Neural cell (in vitro differentiated cells): ENCODE data around the gene OR1N2.
"Not testable (repeated sequence)": the region's sequence is repeated elsewhere in the genome, so short reads cannot be mapped to it uniquely, and the experiment has no call there.

ENCODE experiments used
- CTCF ChIP-seq: fragments of 450-650 bp; IDR thresholded peaks from 2 replicates; pipeline ENCODE4 v1.5.1; 2014; ENCODE audit warnings: antibody characterized with exemption, mild to moderate bottlenecking, moderate library complexity; ENCODE audit not compliant: poor library complexity, severe bottlenecking
- EP300 ChIP-seq: fragments of 450-650 bp; conservative IDR thresholded peaks from 2 replicates; pipeline ENCODE4 v1.6.1; 2014; ENCODE audit warnings: antibody characterized with exemption, mild to moderate bottlenecking, moderate library complexity; ENCODE audit not compliant: poor library complexity, severe bottlenecking
- RAD21 ChIP-seq: fragments of 450-650 bp; conservative IDR thresholded peaks from 2 replicates; pipeline ENCODE4 v1.6.1; 2014; ENCODE audit warnings: antibody characterized with exemption, mild to moderate bottlenecking, moderate library complexity

- TF ChIP-seq EP300, CTCF, RAD21: not testable (repeated sequence)
Measured at GRCh38 chr9:122531157-122531556, 21.8 kb upstream of the OR1N2 start.
